Measurements from ENCODE around the gene CDH16.
"Not testable (repeated sequence)": the region's sequence is repeated elsewhere in the genome, so short reads cannot be mapped to it uniquely, and the experiment has no call there.

CDH16 gene

DNA sequence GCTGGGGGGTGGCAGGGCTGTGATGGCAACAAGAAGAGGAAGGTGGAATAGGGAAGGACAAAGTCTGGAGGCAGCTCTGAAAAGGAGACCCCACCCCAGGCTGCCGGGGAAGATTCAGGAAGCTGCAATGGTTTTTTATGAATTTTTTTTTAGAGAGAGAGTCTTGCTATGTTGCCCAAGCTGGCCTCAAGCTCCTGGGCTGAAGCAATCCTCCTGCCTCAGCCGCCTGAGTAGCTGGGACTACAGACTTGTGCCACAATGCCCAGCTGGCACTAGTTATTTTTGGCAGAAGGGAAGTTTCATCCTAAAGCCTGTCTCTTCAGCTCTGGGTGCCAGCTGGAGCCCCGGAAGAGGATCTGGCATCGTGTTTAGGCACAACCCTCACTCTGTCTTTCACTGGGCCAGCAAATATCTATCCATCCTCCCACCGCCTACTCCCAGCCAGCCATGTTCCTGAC, 41.0 kb upstream of the CDH16 start:
- H3K36me3 ChIP-seq: no peaks in the 10 kb centered on the region
- intact Hi-C loops (cut with DNase I; ENCODE audit: low total_unique reads): no loop called here
- H3K27me3 ChIP-seq: peaks cover 0 to 8% of the 10 kb centered on the region in 2 donors
- no peak overlapping the region for H3K4me3 ChIP-seq
- H3K4me1 ChIP-seq: no peaks in the 10 kb centered on the region
- H3K9me3 ChIP-seq: no peaks in the 10 kb centered on the region
- TF ChIP-seq, protein P1, sequence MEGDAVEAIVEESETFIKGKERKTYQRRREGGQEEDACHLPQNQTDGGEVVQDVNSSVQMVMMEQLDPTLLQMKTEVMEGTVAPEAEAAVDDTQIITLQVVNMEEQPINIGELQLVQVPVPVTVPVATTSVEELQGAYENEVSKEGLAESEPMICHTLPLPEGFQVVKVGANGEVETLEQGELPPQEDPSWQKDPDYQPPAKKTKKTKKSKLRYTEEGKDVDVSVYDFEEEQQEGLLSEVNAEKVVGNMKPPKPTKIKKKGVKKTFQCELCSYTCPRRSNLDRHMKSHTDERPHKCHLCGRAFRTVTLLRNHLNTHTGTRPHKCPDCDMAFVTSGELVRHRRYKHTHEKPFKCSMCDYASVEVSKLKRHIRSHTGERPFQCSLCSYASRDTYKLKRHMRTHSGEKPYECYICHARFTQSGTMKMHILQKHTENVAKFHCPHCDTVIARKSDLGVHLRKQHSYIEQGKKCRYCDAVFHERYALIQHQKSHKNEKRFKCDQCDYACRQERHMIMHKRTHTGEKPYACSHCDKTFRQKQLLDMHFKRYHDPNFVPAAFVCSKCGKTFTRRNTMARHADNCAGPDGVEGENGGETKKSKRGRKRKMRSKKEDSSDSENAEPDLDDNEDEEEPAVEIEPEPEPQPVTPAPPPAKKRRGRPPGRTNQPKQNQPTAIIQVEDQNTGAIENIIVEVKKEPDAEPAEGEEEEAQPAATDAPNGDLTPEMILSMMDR (IDR thresholded peaks at IDR 0.05): no peak
- peak in 1 of 2 donors; percentile 44 for DNase-seq
- no peak overlapping the region for H3K27ac ChIP-seq

DNA sequence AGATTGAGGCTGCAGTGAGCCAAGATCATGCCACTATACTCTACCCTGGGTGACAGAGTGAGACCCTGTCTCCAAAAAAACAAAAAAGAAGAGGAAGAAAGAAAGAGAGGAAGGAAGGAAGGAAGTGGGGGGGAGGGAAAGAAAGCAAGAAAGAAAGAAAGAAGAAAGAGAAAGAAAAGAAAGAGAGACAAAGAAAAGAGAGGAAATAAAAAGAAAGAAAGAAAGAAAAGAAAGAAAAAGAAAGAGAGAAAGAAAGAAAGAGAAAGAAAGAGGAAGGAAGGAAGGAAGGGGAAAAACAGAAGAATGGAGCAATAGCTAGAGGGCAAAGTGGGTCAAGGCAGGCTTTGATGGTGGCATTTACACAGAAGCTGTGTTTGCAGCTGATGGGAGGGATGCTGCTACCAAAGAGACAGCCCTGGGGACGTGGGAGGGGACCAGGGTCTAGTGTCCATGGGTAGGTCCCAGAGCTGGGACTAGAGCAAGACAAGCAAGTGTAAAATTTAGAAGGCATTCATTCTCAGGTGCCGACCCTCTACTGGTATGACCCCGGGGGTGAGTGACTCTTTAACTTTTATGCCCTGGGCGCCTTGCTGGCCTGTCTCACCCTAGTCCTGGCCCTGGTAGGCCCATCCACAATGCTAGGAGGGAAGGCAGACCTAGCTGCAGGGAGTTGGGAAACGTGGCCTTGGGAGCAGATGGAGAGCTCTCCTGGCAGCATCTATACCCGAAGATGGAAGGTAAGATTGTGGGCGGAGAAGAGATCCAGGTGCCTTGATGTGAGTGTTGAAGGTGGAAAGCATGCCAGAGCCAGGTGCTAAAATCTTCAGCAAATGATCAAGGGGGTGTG, 40.4 kb upstream of the CDH16 start:
- H3K27me3 ChIP-seq: peaks cover 0 to 5% of the 10 kb centered on the region in 2 donors
- no peak overlapping the region for H3K4me3 ChIP-seq
- no peaks in the 10 kb centered on the region for H3K9me3 ChIP-seq
- TF ChIP-seq, protein P1 (IDR thresholded peaks at IDR 0.05): no peak
- no peak for DNase-seq
- no peaks in the 10 kb centered on the region for H3K4me1 ChIP-seq
- H3K36me3 ChIP-seq: no peaks in the 10 kb centered on the region
- intact Hi-C loops (cut with DNase I; ENCODE audit: low total_unique reads): no loop called here
- no peak overlapping the region for H3K27ac ChIP-seq

DNA sequence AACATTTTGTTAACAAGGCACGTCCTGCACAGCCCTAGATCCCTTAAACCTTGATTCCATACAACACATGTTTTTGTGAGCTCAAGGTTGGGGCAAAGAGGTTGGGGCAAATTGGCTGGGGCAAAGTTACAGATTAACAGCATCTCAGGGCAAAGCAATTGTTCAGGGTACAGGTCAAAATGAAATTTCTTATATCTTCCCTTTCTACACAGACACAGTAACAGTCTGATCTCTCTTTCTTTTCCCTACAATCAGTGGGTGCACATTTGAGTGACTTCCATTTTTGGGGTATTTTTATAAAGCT, 37.4 kb upstream of the CDH16 start:
- H3K4me1 ChIP-seq; H3K27me3 ChIP-seq; intact Hi-C loops (cut with DNase I; ENCODE audit: low total_unique reads); DNase-seq; H3K36me3 ChIP-seq; H3K4me3 ChIP-seq; H3K9me3 ChIP-seq; H3K27ac ChIP-seq: not testable (repeated sequence)

DNA sequence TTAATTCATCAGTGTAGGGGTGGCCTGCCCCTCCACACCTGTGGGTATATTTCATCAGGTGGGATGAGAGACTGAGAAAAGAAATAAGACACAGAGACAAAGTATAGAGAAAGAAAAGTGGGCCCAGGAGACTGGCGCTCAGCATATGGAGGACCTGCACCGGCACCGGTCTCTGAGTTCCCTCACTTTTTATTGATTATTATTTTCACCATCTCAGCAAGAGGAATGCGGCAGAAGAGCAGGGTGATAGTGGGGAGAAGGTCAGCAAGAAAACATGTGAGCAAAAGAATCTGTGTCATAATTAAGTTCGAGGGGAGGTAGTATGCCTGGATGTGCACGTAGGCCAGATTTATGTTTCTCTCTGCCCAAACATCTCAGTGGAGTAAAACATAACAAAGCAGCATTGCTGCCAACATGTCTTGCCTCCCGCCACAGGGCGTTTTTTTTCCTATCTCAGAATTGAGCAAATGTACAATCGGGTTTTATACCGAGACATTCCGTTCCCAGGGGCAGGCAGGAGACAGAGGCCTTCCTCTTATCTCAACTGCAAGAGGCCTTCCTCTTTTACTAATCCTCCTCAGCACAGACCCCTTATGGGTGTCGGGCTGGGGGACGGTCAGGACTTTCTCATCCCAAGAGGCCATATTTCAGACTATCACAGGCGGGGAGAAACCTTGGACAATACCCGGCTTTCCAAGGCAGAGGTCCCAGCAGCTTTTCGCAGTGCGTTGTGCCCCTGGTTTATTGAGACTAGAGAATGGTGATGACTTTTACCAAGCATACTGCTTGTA, 36.9 kb upstream of the CDH16 start:
- H3K27me3 ChIP-seq; intact Hi-C loops (cut with DNase I; ENCODE audit: low total_unique reads); H3K36me3 ChIP-seq; H3K4me1 ChIP-seq; H3K9me3 ChIP-seq; H3K27ac ChIP-seq; DNase-seq; H3K4me3 ChIP-seq: not testable (repeated sequence)

DNA sequence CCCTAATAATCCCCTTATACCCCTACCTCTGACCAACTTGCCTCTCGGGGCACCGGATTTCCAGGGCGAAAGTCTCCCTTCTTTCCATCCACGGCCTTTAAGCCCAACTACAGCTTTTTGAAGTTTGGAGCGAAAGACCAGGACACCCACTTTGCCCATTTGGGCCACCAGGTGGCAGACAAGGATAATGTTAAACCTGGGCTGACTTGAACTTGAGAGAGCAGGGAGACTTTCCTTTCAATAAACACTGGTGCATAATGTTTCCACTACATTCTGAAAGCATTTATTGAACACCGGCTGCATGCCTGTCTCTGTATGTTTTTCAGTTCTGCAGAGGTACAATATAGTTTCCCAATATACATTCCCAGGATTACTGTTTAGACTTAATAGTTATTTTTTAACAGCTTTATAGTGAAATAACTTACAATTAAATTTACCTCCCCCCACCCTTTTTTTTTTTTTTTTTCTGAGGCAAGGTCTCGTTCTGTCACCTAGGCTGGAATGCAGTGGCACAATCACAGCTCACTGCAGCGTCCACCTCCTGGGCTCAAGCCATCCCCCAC, 35.5 kb upstream of the CDH16 start:
- H3K36me3 ChIP-seq: no peaks in the 10 kb centered on the region
- peaks cover 0 to 2% (median under 1%) of the 10 kb centered on the region in 4 donors for H3K4me1 ChIP-seq
- TF ChIP-seq, protein P1 (IDR thresholded peaks at IDR 0.05): peak; percentile 73 to 78
- H3K9me3 ChIP-seq: no peaks in the 10 kb centered on the region
- H3K4me3 ChIP-seq: no peak overlapping the region
- DNase-seq: peak; percentile 82 to 84
- H3K27me3 ChIP-seq: peaks cover 0 to 5% of the 10 kb centered on the region in 2 donors
- H3K27ac ChIP-seq: no peak overlapping the region
- intact Hi-C loops (cut with DNase I; ENCODE audit: low total_unique reads): no loop called here

DNA sequence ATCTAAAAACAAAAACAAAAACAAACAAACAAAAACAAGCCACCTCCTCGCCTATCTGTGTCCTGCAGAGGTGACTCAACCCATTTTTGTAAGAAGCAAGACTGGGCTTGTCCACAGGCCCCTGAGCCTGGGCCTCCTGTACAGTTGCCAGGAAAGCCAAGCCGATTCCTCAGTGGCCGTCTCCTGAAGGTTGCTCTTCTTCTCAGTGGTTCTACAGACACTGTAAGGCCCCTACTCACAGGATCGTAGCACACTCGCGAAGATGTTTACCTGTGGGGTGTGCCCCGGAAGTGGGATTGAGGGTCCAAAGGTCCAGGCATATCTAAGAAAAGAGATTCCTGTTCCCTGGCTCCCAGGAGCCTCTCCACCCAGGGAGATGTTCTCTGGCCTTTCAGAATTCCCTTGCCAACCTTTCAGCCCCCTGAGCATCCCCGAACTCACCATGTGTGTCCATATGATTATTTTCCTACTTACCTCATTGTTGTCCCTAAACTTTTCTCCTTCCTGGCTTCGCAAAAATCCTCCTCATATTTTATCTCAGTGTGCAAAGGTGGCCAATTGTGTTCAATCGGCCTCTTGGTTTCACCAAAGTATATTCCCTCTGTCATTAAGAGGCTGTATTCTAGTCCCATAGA, 34.9 kb upstream of the CDH16 start:
- Histone ChIP-seq H3K27ac (no peak overlapping the region), H3K36me3 (no peaks in the 10 kb centered on the region), H3K9me3 (no peaks in the 10 kb centered on the region), H3K4me3 (no peak overlapping the region), H3K27me3 (peaks cover 0 to 5% of the 10 kb centered on the region in 2 donors), H3K4me1 (peaks cover 0 to 8% (median 6%) of the 10 kb centered on the region in 4 donors)
- DNase-seq: no peak
- intact Hi-C loops (cut with DNase I; ENCODE audit: low total_unique reads): no loop called here
- TF ChIP-seq, protein P1 (IDR thresholded peaks at IDR 0.05): no peak

All from tibial artery (tissue), 4 donors.